ENCODE data around the gene MME.
"Not testable (repeated sequence)": the region's sequence is repeated elsewhere in the genome, so short reads cannot be mapped to it uniquely, and the experiment has no call there.

MME gene

DNA sequence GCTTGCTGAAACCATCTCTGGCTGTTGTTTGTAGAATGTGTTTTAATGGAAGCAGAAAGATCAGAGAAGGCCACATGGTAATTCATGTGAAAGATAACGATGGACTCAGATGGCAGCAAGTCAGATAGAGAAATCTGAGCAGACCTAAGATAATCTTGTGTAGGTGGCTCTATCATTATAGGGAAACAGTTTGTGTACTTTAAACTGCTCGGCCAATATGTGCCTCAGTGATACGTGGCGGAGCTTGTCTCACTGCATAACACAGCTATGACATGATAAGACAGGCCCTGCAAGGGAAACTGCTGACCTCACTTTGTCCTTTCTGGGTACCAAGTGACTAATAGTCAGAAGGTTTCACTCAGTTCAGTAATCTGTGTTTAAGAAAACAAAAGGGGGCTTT, 51.0 kb downstream of the MME start:
- TF ChIP-seq CTCF (IDR thresholded peaks at IDR 0.05; ENCODE audit: insufficient read depth, low read depth, low read length, missing control alignments) = no peak
- H3K4me3 ChIP-seq (ENCODE audit: low read length) = no peak overlapping the region
- DNase-seq (ENCODE audit: low read depth) = peak; percentile 97

DNA sequence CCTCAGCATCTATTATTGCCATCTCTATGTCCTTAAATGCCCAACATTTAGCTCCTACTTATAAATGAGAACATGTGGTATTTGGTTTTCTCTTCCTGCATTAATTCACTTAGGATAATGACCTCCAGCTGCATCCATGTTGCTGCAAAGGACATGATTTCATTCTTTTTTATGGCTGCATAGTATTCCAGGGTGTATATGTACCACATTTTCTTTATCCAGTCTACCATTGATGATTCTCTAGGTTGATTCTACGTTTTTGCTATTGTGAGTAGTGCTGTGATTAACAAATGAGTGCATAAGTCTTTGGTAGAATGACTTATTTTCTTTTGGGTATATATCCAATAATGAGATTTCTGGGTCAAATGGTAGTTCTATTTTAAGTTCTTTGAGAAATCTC, 54.2 kb downstream of the MME start:
- DNase-seq (ENCODE audit: low read depth); H3K4me3 ChIP-seq (ENCODE audit: low read length): not testable (repeated sequence)

DNA sequence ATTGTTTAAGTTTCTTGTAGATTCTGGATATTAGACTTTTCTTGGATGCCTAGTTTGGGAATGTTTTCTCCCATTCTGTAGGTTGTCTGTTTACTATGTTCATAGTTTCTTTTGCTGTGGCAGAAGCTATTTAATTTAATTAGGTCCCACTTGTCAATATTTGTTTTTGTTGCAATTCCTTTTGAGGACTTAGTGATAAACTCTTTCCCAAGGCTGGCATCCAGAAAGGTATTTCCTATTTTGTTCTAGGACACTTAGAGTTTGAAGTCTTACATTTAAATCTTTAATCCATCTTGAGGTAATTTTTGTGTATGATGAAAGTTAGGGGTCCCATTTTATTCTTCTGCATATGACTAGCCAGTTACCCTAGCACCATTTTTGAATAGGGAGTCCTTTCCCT, 54.9 kb downstream of the MME start:
- no peak for DNase-seq (ENCODE audit: low read depth)
- no peak for TF ChIP-seq CTCF (IDR thresholded peaks at IDR 0.05; ENCODE audit: insufficient read depth, low read depth, low read length, missing control alignments)
- H3K4me3 ChIP-seq (ENCODE audit: low read length) = no peak overlapping the region

GRCh38 chr3:155138677-155139076, 58.6 kb downstream of the MME start:
- no peak for TF ChIP-seq CTCF (IDR thresholded peaks at IDR 0.05; ENCODE audit: insufficient read depth, low read depth, low read length, missing control alignments)
- DNase-seq (ENCODE audit: low read depth) = no peak
- H3K4me3 ChIP-seq (ENCODE audit: low read length) = no peak overlapping the region

DNA sequence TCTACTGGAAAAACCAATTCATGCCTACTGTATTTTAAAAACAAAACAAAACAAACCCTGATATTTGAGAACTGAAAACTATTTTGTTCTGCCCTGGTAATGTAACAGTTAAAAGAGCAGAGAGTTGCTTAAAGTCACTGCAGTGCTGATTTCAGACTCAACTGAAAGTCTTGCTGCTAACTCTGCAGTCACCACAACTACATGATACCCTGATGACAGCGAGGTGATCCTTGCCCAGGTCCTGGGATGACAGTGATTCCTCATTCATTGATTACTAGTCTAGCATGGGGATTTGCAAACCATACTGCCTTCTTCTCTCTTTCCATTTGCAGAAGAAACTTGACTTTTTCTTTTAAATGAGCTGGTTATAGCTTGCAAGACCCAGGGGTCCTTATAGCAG, 67.5 kb downstream of the MME start:
- TF ChIP-seq CTCF (IDR thresholded peaks at IDR 0.05; ENCODE audit: insufficient read depth, low read depth, low read length, missing control alignments) = no peak
- no peak overlapping the region for H3K4me3 ChIP-seq (ENCODE audit: low read length)
- DNase-seq (ENCODE audit: low read depth) = no peak

GRCh38 chr3:155149494-155149893, 69.4 kb downstream of the MME start:
- no peak for DNase-seq (ENCODE audit: low read depth)
- TF ChIP-seq CTCF (IDR thresholded peaks at IDR 0.05; ENCODE audit: insufficient read depth, low read depth, low read length, missing control alignments) = no peak
- no peak overlapping the region for H3K4me3 ChIP-seq (ENCODE audit: low read length)

DNA sequence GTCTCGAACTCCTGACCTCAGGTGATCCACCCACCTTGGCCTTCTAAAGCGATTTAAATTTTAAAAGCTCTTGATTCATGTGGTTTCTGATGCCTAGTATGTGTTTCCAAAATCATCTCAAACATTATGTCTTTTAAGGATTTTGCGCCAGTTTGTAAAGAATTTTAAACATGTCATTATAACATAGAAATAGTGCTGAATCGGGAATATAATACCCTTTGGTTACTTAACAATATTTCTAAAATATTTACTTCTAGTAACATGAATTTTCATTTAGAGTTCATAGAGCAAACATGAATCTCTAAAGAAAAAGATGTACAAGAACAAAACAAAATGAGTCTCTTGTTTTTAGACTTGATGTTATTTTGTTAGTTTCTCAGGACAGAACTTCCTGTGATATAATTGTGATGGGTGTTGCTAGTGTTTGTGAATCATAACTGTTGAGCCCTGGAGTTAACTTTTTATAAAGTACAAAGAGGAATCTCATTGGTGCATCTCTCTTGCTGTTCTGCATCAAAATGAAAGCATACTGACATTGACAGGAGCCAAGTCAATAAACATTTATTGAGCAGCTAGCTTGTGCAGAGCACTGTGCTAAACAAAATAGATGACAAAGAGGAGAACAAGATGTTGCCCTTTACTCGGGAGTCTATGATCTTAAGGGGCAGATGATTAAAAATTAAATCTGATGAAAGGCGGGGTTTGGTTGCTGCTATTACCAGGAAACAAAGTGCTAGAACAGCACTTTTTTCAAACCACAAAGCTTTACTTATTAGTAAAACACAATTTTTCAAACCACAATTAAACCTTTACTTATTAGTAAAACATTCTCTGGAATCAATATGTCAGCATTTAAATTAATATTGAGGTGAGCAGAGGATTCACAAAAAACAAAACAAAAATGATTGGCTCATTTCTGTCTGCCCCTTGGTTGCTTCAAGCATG, 73.4 kb downstream of the MME start:
- TF ChIP-seq CTCF (IDR thresholded peaks at IDR 0.05; ENCODE audit: insufficient read depth, low read depth, low read length, missing control alignments) = no peak
- DNase-seq (ENCODE audit: low read depth) = no peak
- no peak overlapping the region for H3K4me3 ChIP-seq (ENCODE audit: low read length)
